ENCODE data around the gene STK39. TPM values are rescaled to one million over a fixed set of nuclear protein-coding genes. Genes with fewer than 3 reads are reported as not detected.

Gene STK39
- total RNA-seq, 1 donor from 2014 or later: 13.8 TPM

DNA sequence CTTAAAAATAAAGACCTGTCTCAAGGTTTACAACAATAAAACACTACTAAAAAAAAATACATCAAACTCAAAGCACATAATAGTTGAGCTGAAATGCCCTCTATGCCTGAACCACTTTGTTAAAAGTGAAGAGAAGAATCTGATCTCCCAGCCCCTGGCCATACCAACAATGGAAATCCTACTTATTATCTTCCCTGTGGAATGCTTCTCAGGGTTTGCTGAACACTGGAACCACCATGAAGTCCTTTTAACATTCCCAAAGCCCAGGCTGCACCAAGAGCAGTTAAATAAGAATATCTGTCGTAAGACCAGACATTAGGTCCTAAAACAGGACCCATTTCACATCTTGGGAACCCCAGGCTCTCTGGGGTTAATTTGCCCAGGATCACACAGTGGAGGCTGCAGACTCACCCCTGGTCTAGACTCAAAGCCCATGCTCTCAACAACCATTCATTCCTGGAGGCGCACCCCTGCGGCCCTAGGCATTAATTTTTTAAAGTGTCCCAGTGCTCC is 285.8 kb downstream of the STK39 start:
- no peak for DNase-seq (ENCODE audit: low read depth)

DNA sequence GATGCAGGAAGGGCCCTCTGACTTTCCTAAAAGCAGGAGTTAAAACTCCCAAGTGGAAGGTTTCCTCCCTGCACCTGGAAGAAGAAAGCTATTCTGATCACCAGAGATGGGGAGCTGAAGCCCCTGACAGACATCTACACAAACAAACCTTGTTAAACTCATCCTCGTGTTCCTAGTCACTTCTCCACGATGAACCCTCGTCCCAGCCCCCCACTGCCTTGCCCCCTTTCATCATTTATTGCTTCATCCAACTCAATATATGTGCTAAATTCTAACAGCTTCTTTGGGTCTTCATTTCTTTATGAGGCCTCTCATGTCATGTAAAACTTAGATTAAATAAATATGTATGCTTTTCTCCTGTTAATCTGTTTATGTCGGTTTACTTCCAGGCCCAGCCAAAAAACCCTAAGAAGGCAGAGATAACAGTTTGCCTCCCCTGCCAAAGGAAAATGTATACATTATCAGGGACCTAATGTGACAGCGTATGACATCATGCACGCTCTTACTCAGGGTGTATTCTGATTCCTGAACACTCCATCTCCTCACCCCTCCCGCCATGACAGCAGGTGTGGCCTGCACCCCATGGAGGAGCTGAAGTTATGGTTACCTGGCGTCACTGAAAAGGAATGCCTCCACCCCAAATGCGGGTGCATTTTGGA is 287.2 kb downstream of the STK39 start:
- DNase-seq (ENCODE audit: low read depth): no peak

DNA sequence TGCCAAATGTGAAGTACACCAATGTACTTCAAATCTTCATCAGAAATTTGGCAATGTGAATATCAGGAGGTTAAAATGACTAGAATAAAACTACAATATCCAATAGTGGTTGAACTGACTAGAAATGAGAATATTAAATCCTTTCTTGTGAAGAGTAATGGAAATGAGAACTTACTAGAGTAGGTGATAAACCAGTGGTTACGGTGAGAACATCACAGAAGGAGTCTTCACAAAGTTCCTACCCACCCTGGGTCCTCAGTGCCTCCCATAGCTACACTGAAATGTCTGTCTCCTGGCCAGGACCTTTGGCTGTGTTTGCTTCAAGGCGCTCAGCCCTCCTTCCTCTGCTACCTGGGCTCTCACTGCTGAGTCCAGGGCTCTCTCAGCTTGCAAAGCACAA is 289.7 kb downstream of the STK39 start:
- no peak for DNase-seq (ENCODE audit: low read depth)

DNA sequence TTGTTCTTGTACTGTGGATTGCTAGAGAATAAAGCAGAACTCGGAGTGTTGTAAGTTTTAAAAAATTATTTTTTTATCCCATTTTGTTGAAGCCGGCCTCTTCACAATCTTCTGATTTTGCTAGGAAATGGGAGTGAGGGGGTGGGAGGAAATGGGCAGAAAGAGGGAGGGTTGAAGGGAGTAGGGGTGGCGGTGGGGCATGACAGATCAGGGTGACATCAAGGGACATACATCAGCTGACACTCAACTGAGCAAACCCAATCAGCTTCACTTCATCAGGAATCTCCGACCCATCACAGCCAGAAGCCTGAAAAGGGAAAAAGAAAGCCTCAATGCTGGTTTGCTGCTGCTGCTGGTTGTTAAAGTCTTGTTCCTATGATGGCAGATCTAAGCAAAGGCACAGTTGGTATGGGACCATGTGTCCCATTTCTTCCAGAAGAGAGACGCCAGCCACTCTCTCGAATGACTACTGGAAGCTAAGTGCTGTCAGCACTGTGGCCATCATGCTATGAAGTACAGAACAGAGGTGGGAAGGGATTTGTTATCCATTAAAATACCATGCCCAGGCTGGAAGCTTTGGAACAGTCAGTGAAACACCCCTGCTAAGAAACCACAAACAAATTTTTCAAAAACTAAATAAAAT is 292.0 kb downstream of the STK39 start:
- DNase-seq (ENCODE audit: low read depth): no peak

DNA sequence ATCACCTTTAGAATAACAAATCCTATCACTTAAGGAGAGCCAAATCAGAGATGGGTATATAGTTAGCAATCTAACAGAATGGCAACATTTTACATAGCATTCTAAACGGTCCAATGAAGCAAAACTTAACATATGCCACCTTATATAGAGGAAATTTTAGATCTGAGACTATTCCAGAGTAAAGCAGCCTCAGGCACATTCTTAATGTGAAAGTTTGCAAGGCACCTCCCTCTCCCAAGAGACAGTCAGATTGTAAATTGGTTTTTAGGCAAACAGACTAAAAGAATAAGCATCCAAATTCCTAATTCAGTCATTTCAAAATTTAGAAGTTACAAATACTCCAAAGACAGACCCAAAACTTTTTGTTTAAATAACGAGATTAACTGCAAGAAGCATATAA is 292.9 kb downstream of the STK39 start:
- DNase-seq (ENCODE audit: low read depth): no peak

DNA sequence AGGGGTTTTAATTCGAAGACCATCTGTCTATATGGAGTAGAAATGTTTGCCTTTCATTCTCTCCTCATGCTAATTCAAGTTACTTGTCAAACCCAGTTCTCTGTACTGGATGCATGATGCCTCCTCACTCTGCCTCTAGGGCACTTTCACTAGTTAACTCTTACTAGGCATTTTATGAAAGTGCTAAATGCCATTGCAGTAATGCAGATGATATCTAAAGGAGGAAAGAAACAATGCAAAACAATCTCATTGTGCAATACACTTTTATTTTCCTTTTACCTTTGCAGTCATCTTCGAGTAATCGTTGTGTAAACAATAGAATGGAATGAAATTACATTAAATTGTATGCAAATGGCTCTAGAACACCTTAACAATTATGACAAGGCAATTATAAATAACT is 293.6 kb downstream of the STK39 start:
- peak; percentile 54 for DNase-seq (ENCODE audit: low read depth)

DNA sequence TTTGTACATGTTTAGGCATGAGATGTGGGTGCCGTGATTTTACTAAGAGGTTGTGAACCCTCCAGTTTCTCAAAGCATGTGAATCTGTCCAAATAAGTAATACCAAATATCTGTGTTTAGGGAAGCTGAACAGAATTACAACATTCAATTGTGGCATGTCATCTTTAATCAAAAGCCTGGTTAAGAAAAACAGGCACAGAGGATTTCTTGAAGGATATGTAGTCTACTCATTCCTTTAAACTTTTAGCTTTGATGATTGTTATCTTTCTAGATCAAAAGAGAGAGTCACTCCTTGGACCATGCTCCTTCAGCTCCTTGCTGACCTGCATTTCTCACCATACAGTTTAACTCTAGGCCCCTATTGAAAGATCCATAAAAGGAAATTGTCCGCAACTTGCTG is 296.8 kb downstream of the STK39 start:
- no peak for DNase-seq (ENCODE audit: low read depth)

DNA sequence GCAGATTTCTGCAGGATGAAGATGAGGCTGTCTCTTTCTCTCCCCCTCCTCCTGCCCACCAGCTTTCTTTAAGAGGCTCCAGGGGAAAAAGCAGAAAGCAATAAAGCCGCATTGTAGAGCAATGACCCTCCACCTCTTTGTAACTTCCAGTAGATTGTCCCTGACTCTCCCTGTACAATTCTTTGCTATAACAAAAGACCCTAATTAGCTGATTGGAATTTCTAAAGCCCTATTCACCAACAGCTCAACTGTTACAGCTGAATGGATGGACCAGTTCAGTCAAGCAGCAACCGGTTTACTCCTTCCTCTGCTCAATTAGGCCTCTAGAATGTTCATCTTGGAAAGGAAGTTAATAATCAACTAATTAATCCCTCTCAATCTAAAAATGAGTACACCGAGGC is 301.0 kb downstream of the STK39 start:
- peak; percentile 98 for DNase-seq (ENCODE audit: low read depth)

DNA sequence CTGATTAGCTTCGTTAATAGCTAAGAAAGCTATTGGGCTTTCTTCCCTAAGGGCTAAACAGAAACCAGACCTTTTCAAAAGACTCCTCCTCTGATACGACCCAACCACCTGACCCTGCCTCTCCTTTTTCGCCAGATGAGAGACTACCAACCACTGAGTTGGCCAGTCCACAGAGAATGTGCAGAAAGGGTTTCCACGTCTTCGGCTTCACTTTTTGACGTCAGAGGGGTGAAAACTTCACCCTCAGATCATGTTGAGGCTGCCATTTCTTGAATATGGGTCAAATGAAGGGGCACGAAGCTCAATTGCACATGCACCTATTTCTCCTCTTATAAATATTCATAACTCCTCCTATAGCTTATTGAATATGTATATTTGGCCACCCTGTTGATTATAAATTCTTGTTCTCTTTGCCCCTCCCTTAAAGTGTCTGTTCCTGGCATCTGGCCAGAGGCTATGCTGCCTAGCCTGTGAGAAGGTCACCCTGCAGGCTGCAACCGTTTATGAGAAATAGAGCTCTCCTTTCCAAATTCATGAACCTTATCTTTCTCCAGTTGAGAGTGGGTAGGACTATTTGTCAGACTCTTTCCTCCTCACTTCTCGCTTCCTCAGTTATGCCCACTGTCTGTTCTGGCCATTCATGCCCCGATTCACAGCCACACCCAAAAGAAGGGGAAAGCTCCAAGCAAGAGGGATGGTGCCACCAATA is 301.6 kb downstream of the STK39 start:
- DNase-seq (ENCODE audit: low read depth): no peak

DNA sequence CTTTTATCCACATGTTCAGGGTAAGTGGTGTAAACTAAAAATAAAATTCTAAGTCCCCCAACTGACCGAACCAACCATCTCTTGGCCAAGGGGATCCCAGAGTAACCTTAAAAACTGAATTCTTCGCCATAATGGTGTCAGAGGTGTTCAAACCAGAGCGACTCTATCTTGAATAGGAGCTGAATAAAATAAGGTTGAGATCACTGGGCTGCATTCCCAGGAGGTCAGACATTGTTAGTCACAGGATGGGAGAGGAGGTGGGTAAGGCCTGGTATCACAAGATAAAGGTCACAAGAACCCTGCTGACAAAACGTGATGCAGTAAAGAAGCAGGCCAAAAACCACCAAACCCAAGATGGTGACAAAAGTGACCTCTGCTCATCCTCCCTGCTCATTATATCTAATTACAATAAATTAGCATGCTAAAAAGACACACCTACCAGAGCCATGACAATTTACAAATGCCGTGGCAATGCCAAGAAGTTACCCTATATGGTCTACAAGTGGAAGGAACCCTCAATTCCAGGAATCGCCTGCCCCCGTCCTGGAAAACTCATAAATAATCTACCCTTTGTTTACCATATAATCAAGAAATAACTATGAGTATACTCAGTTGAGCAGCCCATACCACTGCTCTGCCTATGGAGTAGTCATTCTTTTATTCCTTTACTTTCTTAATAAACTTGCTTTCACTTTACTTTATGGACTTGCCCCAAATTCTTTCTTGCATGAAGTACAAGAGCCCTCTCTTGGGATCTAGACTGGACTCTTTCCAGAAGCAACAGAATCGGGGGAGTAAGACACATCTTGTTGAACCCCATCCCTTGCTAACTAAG is 302.4 kb downstream of the STK39 start:
- DNase-seq (ENCODE audit: low read depth): peak; percentile 57

DNA sequence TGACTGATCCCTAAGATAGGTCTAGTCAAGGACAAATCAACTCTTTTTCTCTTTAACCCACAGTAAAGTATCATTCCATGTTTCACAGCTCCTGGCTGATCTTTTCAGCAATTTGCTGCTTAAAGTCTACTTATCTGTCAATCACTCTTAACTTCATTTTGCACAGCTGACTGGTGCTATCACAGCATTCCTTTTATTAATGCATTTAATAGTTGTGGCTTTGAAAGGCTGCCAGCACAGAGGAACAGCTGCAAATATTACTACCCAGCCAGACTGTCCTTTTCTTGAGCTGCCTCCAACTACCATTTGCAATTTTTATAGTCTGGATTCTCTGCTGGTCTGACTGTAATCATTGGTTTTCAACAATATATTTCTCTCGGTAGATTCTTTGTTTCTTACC is 303.5 kb downstream of the STK39 start:
- DNase-seq (ENCODE audit: low read depth): peak; percentile 42

DNA sequence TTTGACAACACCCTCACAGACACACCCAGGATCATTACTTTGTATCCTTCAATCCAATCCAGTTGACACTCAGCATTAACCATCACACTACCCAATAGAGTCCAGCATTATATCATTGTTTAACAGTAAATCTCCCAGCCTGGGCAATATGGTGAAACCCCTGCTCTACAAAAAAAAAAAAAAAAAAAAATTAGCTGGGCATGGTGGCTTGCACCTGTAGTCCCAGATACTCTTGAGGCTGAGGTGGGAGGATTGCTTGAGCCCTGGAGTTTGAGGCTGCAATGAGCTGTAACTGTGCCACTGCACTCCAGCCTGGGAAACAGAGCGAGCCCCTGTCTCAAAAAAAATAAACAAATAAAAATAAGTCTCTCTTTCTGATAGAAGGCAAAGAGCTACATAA is 304.0 kb downstream of the STK39 start:
- DNase-seq (ENCODE audit: low read depth): no peak

DNA sequence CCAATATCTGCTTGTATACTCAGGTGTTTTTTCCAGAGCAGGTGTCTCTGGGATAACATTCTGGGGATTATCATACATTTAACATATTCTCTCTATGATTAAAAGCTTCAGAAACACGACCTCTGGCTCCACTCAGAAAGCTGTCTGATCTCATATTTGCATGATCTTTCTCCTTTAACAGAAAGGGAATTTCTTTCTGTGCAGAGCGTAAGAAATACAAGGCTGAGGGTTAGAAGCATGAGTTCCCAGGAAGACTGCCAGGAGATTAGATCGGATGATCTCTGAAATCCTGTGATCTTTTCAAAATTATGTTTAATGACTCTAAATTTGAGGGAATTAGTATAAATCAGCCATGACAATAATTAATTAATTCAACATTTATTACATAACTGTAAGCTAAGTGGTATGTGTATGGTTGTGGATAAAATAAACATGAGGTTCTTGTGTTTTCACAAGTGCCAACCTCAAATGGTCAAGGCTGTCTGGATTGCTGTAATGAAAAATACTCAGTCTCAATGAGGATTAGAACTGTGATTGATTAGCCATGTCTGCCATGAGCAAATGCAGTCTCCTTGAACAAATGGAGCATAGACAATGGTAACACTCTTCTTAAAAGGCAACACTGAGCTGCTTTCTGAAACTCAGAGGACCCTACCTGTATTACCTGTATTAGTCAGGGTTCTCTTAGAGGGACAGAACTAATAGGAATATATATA is 304.9 kb downstream of the STK39 start:
- DNase-seq (ENCODE audit: low read depth): no peak

DNA sequence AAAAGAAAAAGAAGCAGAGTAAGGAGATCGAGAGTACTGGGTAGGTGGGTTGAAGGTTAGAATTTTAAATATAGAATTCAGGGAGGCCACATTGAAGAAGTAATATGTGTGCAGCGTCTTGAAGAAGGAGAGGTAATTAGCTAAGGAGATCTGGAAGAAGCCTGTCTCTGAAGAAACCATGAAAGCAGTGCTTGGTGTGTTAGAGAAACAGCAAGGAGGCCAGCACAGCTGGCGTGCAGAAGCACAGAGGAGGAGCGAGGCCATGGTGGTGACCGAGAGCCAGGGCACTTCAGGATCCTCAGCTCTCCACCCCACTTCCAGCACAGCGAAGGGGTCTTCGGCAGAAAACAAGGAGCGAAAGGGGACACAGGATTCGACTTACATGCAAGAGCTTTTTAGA is 305.8 kb downstream of the STK39 start:
- DNase-seq (ENCODE audit: low read depth): no peak

DNA sequence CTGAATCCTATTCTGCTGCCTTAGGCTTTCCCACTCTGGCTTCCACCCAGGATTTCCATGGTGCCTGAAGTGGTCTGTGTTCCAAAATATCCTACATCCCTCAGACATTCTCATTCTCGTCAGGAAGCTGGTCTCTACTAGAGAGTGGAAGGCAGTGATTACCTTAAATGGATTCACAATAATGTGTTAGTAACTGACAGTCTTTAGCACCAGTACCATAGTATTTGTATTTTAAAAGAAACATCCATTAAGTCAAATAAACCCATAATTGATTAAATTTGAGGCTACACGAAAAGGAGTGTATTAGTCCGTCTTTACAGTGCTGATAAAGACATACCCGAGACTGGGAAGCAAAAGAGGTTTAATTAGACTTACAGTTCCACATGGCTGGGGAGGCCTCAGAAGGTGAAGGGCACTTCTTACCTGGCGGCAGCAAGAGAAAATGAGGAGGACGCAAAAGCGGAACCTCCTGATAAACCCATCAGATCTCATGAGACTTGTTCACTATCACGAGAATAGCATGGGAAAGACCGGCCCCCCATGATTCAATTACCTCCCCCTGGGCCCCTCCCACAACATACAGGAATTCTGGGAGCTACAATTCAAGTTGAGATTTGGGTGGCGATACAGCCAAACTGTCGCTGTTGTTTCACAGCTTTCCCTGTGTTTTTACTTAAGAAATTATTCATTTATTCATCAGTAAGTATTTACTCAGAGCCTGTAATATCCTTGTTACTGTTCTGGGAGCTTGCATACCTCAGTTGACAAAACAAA is 306.5 kb downstream of the STK39 start:
- no peak for DNase-seq (ENCODE audit: low read depth)

DNA sequence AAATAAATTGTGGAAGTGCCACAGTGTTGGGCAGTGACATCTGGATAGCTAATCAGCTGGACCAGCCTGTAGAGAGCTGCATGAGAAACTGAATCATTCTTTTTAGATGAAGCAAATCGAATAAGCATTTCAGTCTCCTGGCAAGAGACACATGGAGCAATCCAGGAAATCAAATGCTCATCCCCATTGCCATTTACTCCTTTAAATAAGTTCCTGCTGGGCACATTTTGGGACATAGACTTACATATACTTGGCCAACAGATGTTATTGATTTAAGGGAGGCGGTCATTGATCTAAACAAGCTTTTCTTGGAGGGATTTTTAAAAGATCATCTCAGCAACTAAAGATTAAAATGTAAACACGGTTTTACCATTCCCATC is 307.1 kb downstream of the STK39 start:
- no peak for DNase-seq (ENCODE audit: low read depth)

DNA sequence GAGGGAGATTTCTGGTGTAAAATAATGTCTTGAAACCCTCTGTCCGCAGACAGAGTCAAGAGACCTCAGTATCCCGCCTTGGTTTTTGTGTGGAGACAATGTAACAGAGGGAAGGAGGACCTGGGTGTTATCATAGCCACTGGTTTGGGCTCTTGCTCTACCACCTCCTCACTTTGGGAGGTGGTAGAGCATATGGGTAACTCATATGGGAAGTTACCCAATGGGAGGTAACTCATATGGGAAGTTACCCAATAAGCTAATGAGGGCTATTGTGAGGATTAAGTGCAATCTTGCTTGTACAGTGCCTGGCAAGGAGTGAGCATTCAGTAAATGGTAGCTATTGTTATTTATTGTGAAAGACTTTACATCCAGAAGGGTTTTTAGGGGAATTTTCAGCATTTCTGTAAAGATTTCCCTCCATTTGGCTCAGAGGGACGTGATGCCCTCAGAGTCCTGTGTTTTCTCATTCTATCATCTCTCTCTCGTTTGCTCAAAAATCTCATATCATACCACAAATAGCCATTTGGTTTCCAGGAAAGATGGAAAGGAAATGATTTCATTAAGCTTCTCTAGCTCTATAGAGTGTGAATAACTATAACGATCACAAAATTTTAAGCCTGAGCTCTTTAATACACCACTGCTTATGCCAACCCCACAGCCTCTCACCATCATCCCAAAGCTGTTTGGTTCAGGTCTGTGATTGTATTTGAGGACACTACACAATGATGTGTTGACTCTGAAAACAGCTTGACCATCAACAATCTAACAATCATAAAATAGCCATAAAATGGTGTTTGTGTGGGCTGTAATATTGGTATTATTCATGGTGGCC is 307.7 kb downstream of the STK39 start:
- no peak for DNase-seq (ENCODE audit: low read depth)

DNA sequence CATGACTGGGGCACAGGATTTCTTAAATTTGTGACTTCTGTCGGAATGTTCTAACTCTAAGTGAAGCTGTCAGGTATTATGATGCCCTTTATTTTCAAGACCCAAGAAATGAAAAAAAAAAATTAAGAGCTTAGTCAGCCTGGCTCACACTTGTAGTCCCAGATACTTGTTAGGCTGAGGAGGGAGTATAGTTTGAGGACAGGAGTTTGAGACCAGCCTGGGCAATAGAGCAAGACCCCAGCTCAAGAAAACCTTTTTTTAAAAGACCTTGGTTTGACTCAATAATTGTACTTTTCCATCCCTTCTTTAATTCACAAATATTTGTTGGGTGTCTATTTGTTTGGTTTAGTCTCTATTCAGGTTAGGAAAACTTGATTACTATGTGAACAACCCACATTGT is 310.0 kb downstream of the STK39 start:
- DNase-seq (ENCODE audit: low read depth): no peak

DNA sequence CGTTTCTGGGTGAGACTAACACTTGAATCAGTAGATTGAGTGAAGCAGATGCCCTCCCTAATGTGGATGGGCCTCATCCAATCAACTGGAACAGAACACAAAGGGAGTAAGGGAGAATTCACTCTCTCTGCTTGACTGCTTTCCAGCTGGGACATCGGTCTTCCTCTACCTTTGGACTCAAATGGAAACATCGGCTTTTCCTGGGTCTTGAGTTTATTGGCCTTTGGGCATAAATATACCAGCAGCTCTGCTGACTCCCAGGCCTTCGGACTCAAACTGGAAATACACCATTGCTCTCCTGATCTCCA is 311.6 kb downstream of the STK39 start:
- DNase-seq (ENCODE audit: low read depth): peak; percentile 43
